ENCODE results near the gene ADAMTS17. TPM values are rescaled to one million over a fixed set of nuclear protein-coding genes. Genes with fewer than 3 reads are reported as not detected.

Gene ADAMTS17
- total RNA-seq, 1 experiment from 2014 or later = 0.15 TPM

- Histone ChIP-seq H3K27ac (ENCODE audit: low read depth, low read length, poor library complexity, severe bottlenecking) (no peak overlapping the region), H3K27me3 (replicated peaks; ENCODE audit: insufficient read depth, low read depth, low read length, poor library complexity) (no peaks in the 10 kb centered on the region), H3K4me1 (ENCODE audit: insufficient read depth, low read length, poor library complexity, severe bottlenecking) (no peaks in the 10 kb centered on the region), H3K36me3 (ENCODE audit: insufficient read depth, low read length, poor library complexity, severe bottlenecking) (no peaks in the 10 kb centered on the region), H3K9me3 (ENCODE audit: low read depth, low read length, poor library complexity, severe bottlenecking) (no peaks in the 10 kb centered on the region), H3K4me3 (ENCODE audit: low read depth, low read length, poor library complexity, severe bottlenecking) (no peak overlapping the region)
- intact Hi-C loops (cut with micrococcal nuclease; ENCODE audit: unreplicated experiment) = no loop called here
- BruUV-seq (replicated peaks) = no TSS peak
- POLR2A ChIA-PET (ENCODE audit: low non-redundant PET) = no interaction called here
- no peak for TF ChIP-seq EZH2 (IDR thresholded peaks at IDR 0.05; ENCODE audit: borderline replicate concordance, low read depth, low read length, poor library complexity, severe bottlenecking)
- no peak for TF ChIP-seq CTCF (conservative IDR thresholded peaks at IDR 0.05; ENCODE audit: low read depth, low read length)
- no peak for DNase-seq (ENCODE audit: low spot score)
- CTCF ChIA-PET = no interaction called here
Observed at GRCh38 chr15:100206643-100207042, 135.1 kb downstream of the ADAMTS17 start.

- CTCF ChIA-PET = no interaction called here
Observed at GRCh38 chr15:100205549-100206295, 136.1 kb downstream of the ADAMTS17 start.

GRCh38 chr15:100204771-100205170 lies 137.0 kb downstream of the ADAMTS17 start:
- DNase-seq (ENCODE audit: low spot score) = no peak
- intact Hi-C loops (cut with micrococcal nuclease; ENCODE audit: unreplicated experiment) = no loop called here
- CTCF ChIA-PET = no interaction called here
- Histone ChIP-seq H3K4me1 (ENCODE audit: insufficient read depth, low read length, poor library complexity, severe bottlenecking) (no peaks in the 10 kb centered on the region), H3K4me3 (ENCODE audit: low read depth, low read length, poor library complexity, severe bottlenecking) (no peak overlapping the region), H3K27ac (ENCODE audit: low read depth, low read length, poor library complexity, severe bottlenecking) (no peak overlapping the region), H3K36me3 (ENCODE audit: insufficient read depth, low read length, poor library complexity, severe bottlenecking) (no peaks in the 10 kb centered on the region), H3K27me3 (replicated peaks; ENCODE audit: insufficient read depth, low read depth, low read length, poor library complexity) (no peaks in the 10 kb centered on the region), H3K9me3 (ENCODE audit: low read depth, low read length, poor library complexity, severe bottlenecking) (no peaks in the 10 kb centered on the region)
- POLR2A ChIA-PET (ENCODE audit: low non-redundant PET) = no interaction called here
- no peak for TF ChIP-seq EZH2 (IDR thresholded peaks at IDR 0.05; ENCODE audit: borderline replicate concordance, low read depth, low read length, poor library complexity, severe bottlenecking)
- no peak for TF ChIP-seq CTCF (conservative IDR thresholded peaks at IDR 0.05; ENCODE audit: low read depth, low read length)
- BruUV-seq (replicated peaks) = no TSS peak

More at GRCh38 chr15:100205549-100206295, 136.1 kb downstream of the ADAMTS17 start:
- POLR2A ChIA-PET (ENCODE audit: low non-redundant PET) = no interaction called here
- intact Hi-C loops (cut with micrococcal nuclease; ENCODE audit: unreplicated experiment) = no loop called here
- Histone ChIP-seq H3K27me3 (replicated peaks; ENCODE audit: insufficient read depth, low read depth, low read length, poor library complexity) (no peaks in the 10 kb centered on the region), H3K4me1 (ENCODE audit: insufficient read depth, low read length, poor library complexity, severe bottlenecking) (no peaks in the 10 kb centered on the region), H3K4me3 (ENCODE audit: low read depth, low read length, poor library complexity, severe bottlenecking) (no peak overlapping the region), H3K36me3 (ENCODE audit: insufficient read depth, low read length, poor library complexity, severe bottlenecking) (no peaks in the 10 kb centered on the region), H3K27ac (ENCODE audit: low read depth, low read length, poor library complexity, severe bottlenecking) (no peak overlapping the region), H3K9me3 (ENCODE audit: low read depth, low read length, poor library complexity, severe bottlenecking) (no peaks in the 10 kb centered on the region)
- DNase-seq (ENCODE audit: low spot score) = no peak
- no peak for TF ChIP-seq EZH2 (IDR thresholded peaks at IDR 0.05; ENCODE audit: borderline replicate concordance, low read depth, low read length, poor library complexity, severe bottlenecking)
- no peak for TF ChIP-seq CTCF (conservative IDR thresholded peaks at IDR 0.05; ENCODE audit: low read depth, low read length)
- no TSS peak for BruUV-seq (replicated peaks)
